ENCODE measurements around the gene MAP7. TPM values are rescaled to one million over a fixed set of nuclear protein-coding genes. Genes with fewer than 3 reads are reported as not detected.

Gene MAP7
- total and polyA plus RNA-seq, 2 donors (not counting 3 experiments of a cell fraction or from before 2014, with no cell fraction given), result 0.07 to 0.42 TPM

DNA sequence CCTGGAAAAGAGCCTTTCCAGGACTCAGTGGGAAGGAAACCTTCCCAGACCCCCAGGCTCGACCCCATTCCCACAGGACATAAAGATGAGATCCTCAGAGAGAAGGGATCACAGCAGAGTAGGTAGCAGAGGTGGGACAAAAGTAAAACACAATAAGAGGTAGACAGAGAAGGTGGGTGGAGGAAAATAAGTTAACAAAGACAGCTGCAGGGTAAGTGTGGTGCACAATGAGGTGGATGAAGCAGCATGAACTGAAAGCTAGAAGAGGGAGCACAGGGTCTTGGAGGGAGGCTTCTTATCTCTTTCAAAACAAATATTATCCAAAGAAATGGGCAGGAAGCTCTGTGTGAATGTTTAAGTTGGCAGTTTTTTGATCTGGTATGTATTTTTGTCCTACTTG lies 14.0 kb upstream of the MAP7 start:
- H3K4me2 ChIP-seq (ENCODE audit: insufficient read depth, low read length), result no peak overlapping the region
- intact Hi-C loops (cut with micrococcal nuclease), result no loop called here
- H3K9ac ChIP-seq (replicated peaks; ENCODE audit: extremely low read depth, insufficient read depth, low read length), result no peak overlapping the region
- no peak for FAIRE-seq
- H3K9me3 ChIP-seq (replicated peaks; ENCODE audit: control insufficient read depth, insufficient read depth, low read length), result no peaks in the 10 kb centered on the region
- TF ChIP-seq, protein P1, sequence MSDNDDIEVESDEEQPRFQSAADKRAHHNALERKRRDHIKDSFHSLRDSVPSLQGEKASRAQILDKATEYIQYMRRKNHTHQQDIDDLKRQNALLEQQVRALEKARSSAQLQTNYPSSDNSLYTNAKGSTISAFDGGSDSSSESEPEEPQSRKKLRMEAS (IDR thresholded peaks at IDR 0.05; ENCODE audit: insufficient read depth, insufficient read length), result no peak
- TF ChIP-seq MYC (IDR thresholded peaks at IDR 0.05; ENCODE audit: low read depth, low read length) (no peak), JUN (IDR thresholded peaks at IDR 0.05; ENCODE audit: borderline replicate concordance, insufficient read depth, insufficient read length, low read depth) (no peak), GATA2 (IDR thresholded peaks at IDR 0.05; ENCODE audit: insufficient read depth, insufficient read length, low read depth, low read length) (no peak), POLR2AphosphoS5 (IDR thresholded peaks at IDR 0.05; ENCODE audit: insufficient read depth, low read depth, low read length) (no peak), POLR2A (IDR thresholded peaks at IDR 0.05; ENCODE audit: low read depth, low read length) (no peak), EZH2 (IDR thresholded peaks at IDR 0.05; ENCODE audit: borderline replicate concordance, low read depth, low read length, severe bottlenecking) (no peak), FOS (IDR thresholded peaks at IDR 0.05; ENCODE audit: borderline replicate concordance, insufficient read depth, low read length) (no peak)
- TF ChIP-seq, protein P2, sequence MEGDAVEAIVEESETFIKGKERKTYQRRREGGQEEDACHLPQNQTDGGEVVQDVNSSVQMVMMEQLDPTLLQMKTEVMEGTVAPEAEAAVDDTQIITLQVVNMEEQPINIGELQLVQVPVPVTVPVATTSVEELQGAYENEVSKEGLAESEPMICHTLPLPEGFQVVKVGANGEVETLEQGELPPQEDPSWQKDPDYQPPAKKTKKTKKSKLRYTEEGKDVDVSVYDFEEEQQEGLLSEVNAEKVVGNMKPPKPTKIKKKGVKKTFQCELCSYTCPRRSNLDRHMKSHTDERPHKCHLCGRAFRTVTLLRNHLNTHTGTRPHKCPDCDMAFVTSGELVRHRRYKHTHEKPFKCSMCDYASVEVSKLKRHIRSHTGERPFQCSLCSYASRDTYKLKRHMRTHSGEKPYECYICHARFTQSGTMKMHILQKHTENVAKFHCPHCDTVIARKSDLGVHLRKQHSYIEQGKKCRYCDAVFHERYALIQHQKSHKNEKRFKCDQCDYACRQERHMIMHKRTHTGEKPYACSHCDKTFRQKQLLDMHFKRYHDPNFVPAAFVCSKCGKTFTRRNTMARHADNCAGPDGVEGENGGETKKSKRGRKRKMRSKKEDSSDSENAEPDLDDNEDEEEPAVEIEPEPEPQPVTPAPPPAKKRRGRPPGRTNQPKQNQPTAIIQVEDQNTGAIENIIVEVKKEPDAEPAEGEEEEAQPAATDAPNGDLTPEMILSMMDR (IDR thresholded peaks at IDR 0.05; ENCODE audit: extremely low read depth in 1 of 2, insufficient read depth in 1 of 2, low read depth in 1 of 2, low read length in 2 of 2), result no peak
- H3K36me3 ChIP-seq (ENCODE audit: control insufficient read depth in 2 of 2, extremely low read depth in 1 of 2, insufficient read depth in 2 of 2, low read length in 2 of 2), result no peaks in the 10 kb centered on the region
- ChIA-PET CTCF (interaction anchor here (0.7 to 1.1 kb wide), 2 partner anchors 9 to 14 kb away, joined by 3 to 5 read pairs; partner anchors contain the start of gene MAP7), POLR2A (no interaction called here)
- no peak overlapping the region for H3K4me3 ChIP-seq (replicated peaks in 1 of 3; ENCODE audit: insufficient read depth in 1 of 3, low read depth in 1 of 3, low read length in 3 of 3)
- dilution Hi-C loops (cut with MboI; ENCODE audit: extremely low pct_ligation_motif_present, low sequenced_read_pairs), result no loop called here
- H3K4me1 ChIP-seq (ENCODE audit: control insufficient read depth, extremely low read depth, insufficient read depth, low read length), result peaks cover 5% of the 10 kb centered on the region
- H4K20me1 ChIP-seq (replicated peaks; ENCODE audit: control insufficient read depth, extremely low read depth, insufficient read depth, low read length), result no peaks in the 10 kb centered on the region
- no peaks in the 10 kb centered on the region for H3K9me1 ChIP-seq (replicated peaks; ENCODE audit: control insufficient read depth, extremely low read depth, insufficient read depth, low read length)
- no peak overlapping the region for H2AFZ ChIP-seq (ENCODE audit: low read depth, low read length)
- no peak overlapping the region for H3K27ac ChIP-seq (ENCODE audit: insufficient read depth, low read depth, low read length)
- H3K27me3 ChIP-seq (ENCODE audit: control insufficient read depth in 2 of 2, insufficient read depth in 2 of 2, low read length in 2 of 2), result no peaks in the 10 kb centered on the region
- no TSS peak for BruUV-seq (replicated peaks)
- no peak for DNase-seq (ENCODE audit: low read depth, low spot score)
- no peaks in the 10 kb centered on the region for H3K79me2 ChIP-seq (ENCODE audit: control insufficient read depth, insufficient read depth, low read length)
